GM12878 (cell line): Measurements from ENCODE around the gene ADCK1. TPM values are rescaled to one million over a fixed set of nuclear protein-coding genes. Genes with fewer than 3 reads are reported as not detected.

Experiments used
- ATAC-seq: fragments of 200-7000 bp; cut with Tn5 transposase; 3 replicates; pipeline ENCODE4 v1.9.1; 2020; ENCODE audit warnings: mild to moderate bottlenecking, moderate library complexity
- BruUV-seq: library from RNA; stranded (reverse); fragments of 400-500 nt; replicated peaks from 2 replicates; lab custom pipeline; 2021; lab: Mats Ljungman, UMichigan
- CTCF ChIA-PET: fragments of 300-600 bp; sonication (Branson Sonifier 250); formaldehyde crosslinking; extraction: SDS; loops from one replicate; lab custom pipeline; 2021; ENCODE audit warnings: inconsistent platforms; lab: Yijun Ruan, JAX
- POLR2A ChIA-PET: fragments of 350-600 bp; formaldehyde crosslinking; extraction: SDS; loops from one replicate; lab custom pipeline; 2021; ENCODE audit warnings: inconsistent platforms; lab: Charles Lee
- RAD21 ChIA-PET: fragments of 300-600 bp; sonication (Branson Sonifier 250); formaldehyde crosslinking; loops from one replicate; lab custom pipeline; 2023; ENCODE audit warnings: antibody characterized with exemption; ENCODE audit not compliant: unreplicated experiment; lab: Charles Lee
- SMC1A ChIA-PET: fragments of 300-600 bp; sonication (Branson Sonifier 250); formaldehyde crosslinking; loops from one replicate; lab custom pipeline; 2023; ENCODE audit not compliant: unreplicated experiment, uncharacterized antibody; lab: Charles Lee
- DNase-seq: peaks from one replicate; pipeline ENCODE4 v3.0.0-alpha.2; 2011; ENCODE audit warnings: low read depth, low spot score
- FAIRE-seq: peaks from 3 replicates; lab custom pipeline; 2011; peaks lifted over from hg19 to GRCh38; lab: Jason Lieb, UNC
- H2AFZ ChIP-seq: 2 replicates; pipeline ENCODE4 v1.6.0; 2011; ENCODE audit warnings: low read depth, low read length, control low read depth; ENCODE audit not compliant: control insufficient read depth
- H3K27ac ChIP-seq: 2 replicates; pipeline ENCODE4 v1.5.1; 2011; ENCODE audit warnings: control low read depth; ENCODE audit not compliant: control insufficient read depth, insufficient read depth
- H3K27me3 ChIP-seq, 2 experiments: replicated peaks in 1 of 2; 2 replicates each; pipeline versions ENCODE4 v1.6.0 to v1.6.1; 2011; ENCODE audit warnings: low read length in 1 of 2; ENCODE audit not compliant: control insufficient read depth in 2 of 2, insufficient read depth in 2 of 2
- H3K36me3 ChIP-seq, 2 experiments: 2 replicates each; pipeline ENCODE4 v1.5.1; 2011; ENCODE audit warnings: low read length in 1 of 2; ENCODE audit not compliant: control insufficient read depth in 2 of 2, insufficient read depth in 2 of 2
- H3K4me1 ChIP-seq: 2 replicates; pipeline ENCODE4 v1.6.1; 2011; ENCODE audit warnings: mild to moderate bottlenecking, low read length, moderate library complexity, mixed read lengths; ENCODE audit not compliant: control insufficient read depth, insufficient read depth
- H3K4me2 ChIP-seq: 2 replicates; pipeline ENCODE4 v1.6.0; 2011; ENCODE audit warnings: control low read depth; ENCODE audit not compliant: control insufficient read depth, insufficient read depth
- H3K4me3 ChIP-seq: fragments of 200-600 bp; sonication (generic); 2 replicates; pipeline ENCODE4 v1.5.1; 2016
- H3K79me2 ChIP-seq: 2 replicates; pipeline ENCODE4 v1.6.0; 2011; ENCODE audit warnings: low read length; ENCODE audit not compliant: control insufficient read depth, insufficient read depth
- H3K9ac ChIP-seq: 2 replicates; pipeline ENCODE4 v1.8.0; 2011; ENCODE audit warnings: low read length, control low read depth, mixed read lengths; ENCODE audit not compliant: control insufficient read depth, insufficient read depth
- H3K9me3 ChIP-seq: replicated peaks from 3 replicates; pipeline ENCODE4 v1.5.1; 2011; ENCODE audit warnings: mild to moderate bottlenecking, low read length; ENCODE audit not compliant: control insufficient read depth, insufficient read depth
- H4K20me1 ChIP-seq: 2 replicates; pipeline ENCODE4 v1.6.0; 2011; ENCODE audit not compliant: control insufficient read depth, insufficient read depth
- BHLHE40 ChIP-seq, 2 experiments: fragments of 450-650 bp in 1 of 2; IDR thresholded peaks; 2 replicates each; pipeline ENCODE4 v1.6.1; 2011 to 2017; ENCODE audit warnings: low read depth in 2 of 2, borderline replicate concordance in 1 of 2, improper control_type of control experiment in 1 of 2, low read length in 1 of 2, mild to moderate bottlenecking in 1 of 2
- CBX5 ChIP-seq: sonication (generic); IDR thresholded peaks from 2 replicates; pipeline ENCODE4 v1.6.1; 2016; ENCODE audit warnings: low read depth, moderate library complexity, mild to moderate bottlenecking, inconsistent platforms
- FOS ChIP-seq: IDR thresholded peaks from 3 replicates; pipeline ENCODE4 v1.6.1; 2011; ENCODE audit warnings: borderline replicate concordance; ENCODE audit not compliant: insufficient read length; ENCODE audit errors: extremely low read depth
- FOXK2 ChIP-seq: fragments of 450-650 bp; IDR thresholded peaks from 2 replicates; pipeline ENCODE4 v1.6.1; 2017; ENCODE audit warnings: mild to moderate bottlenecking, moderate library complexity
- GABPA ChIP-seq: IDR thresholded peaks from 2 replicates; pipeline ENCODE4 v1.6.1; 2014; ENCODE audit warnings: antibody characterized with exemption, low read depth, mild to moderate bottlenecking, inconsistent platforms
- GATAD2B ChIP-seq: fragments of 450-650 bp; conservative IDR thresholded peaks from 2 replicates; pipeline ENCODE4 v1.6.1; 2017; ENCODE audit warnings: low read depth, mild to moderate bottlenecking, moderate library complexity
- HDAC6 ChIP-seq: fragments of 200-600 bp; sonication (generic); IDR thresholded peaks from one replicate; pipeline ENCODE4 v1.8.0; 2017; ENCODE audit warnings: antibody characterized with exemption; ENCODE audit not compliant: unreplicated experiment
- IRF4 ChIP-seq: IDR thresholded peaks from 2 replicates; pipeline ENCODE4 v1.6.1; 2011; ENCODE audit warnings: low read depth, low read length
- MEF2B ChIP-seq: fragments of 450-650 bp; IDR thresholded peaks from 2 replicates; pipeline ENCODE4 v1.6.1; 2018; ENCODE audit warnings: mild to moderate bottlenecking, moderate library complexity; ENCODE audit not compliant: partially characterized antibody, poor library complexity, severe bottlenecking
- NFIC ChIP-seq: IDR thresholded peaks from 2 replicates; pipeline ENCODE4 v1.6.1; 2012; ENCODE audit warnings: low read depth, mild to moderate bottlenecking, inconsistent platforms, low read length, moderate library complexity
- NFXL1 ChIP-seq: fragments of 450-650 bp; IDR thresholded peaks from 2 replicates; pipeline ENCODE4 v1.6.1; 2017; ENCODE audit warnings: antibody characterized with exemption, mild to moderate bottlenecking, borderline replicate concordance
- NFYB ChIP-seq: IDR thresholded peaks from 2 replicates; pipeline ENCODE4 v1.6.1; 2011; ENCODE audit warnings: low read depth, mild to moderate bottlenecking, low read length, improper control_type of control experiment, moderate library complexity; ENCODE audit not compliant: insufficient read depth
- SMARCA5 ChIP-seq: fragments of 450-650 bp; IDR thresholded peaks from 2 replicates; pipeline ENCODE4 v1.6.1; 2017; ENCODE audit warnings: mild to moderate bottlenecking
- ZBED1 ChIP-seq: IDR thresholded peaks from 2 replicates; pipeline ENCODE4 v1.6.1; 2016; ENCODE audit warnings: borderline replicate concordance
- WGBS: methylation state at CpG from one replicate; pipeline ENCODE4 v1.1.6; 2016; ENCODE audit warnings: low lambda C conversion rate; ENCODE audit not compliant: insufficient replicate concordance, insufficient coverage; ENCODE audit errors: missing lambda C conversion rate; 5-methylcytosine and 5-hydroxymethylcytosine counted together
- in situ Hi-C: fragments of 300-500 bp; cut with MboI; formaldehyde crosslinking; loops from 9 replicates; pipeline ENCODE4 v1.14.3; 2018; ENCODE audit warnings: mixed read lengths
- intact Hi-C: fragments of 100-400 bp; cut with micrococcal nuclease; formaldehyde crosslinking; loops from one replicate; pipeline ENCODE4 v1.14.2; 2022; ENCODE audit not compliant: unreplicated experiment
- polyA plus RNA-seq, 11 experiments: library from polyadenylated mRNA; depleted of rRNA in 4 of 11; unstranded in 6 of 11; stranded (reverse) in 5 of 11; fragments of >200 nt; fragmentation: Nextera tagmentation in 4 of 11; fragmentation: Illumina TruSeq in 1 of 11; extraction: Ambion mirVana in 4 of 11; extraction: Trizol in 1 of 11; gene quantifications; 1 replicate in 1 of 11; 2 replicates in 10 of 11; pipeline versions ENCODE4 v1.2.1 to v1.2.3, GENCODE V29; 2011 to 2016; ENCODE audit warnings: inconsistent platforms in 2 of 11, missing spikeins in 2 of 11, low read depth in 1 of 11
- total RNA-seq, 4 experiments: library from RNA; depleted of rRNA in 3 of 4; stranded (reverse); fragments of >200 nt in 3 of 4; fragmentation: Illumina TruSeq in 1 of 4; extraction: Trizol in 1 of 4; gene quantifications; 2 replicates each; pipeline versions ENCODE4 v1.2.1 to v1.2.3, GENCODE V29; 2013 to 2021
- TF ChIP-seq, protein P1 (sequence below): IDR thresholded peaks from 2 replicates; pipeline ENCODE4 v1.6.1; 2011; ENCODE audit warnings: low read depth, mild to moderate bottlenecking, low read length, moderate library complexity, borderline replicate concordance; ENCODE audit errors: extremely low read depth
- TF ChIP-seq, protein P2 (sequence below): fragments of 450-650 bp; IDR thresholded peaks from 2 replicates; pipeline ENCODE4 v1.6.1; 2017; ENCODE audit warnings: mild to moderate bottlenecking

The ADCK1 gene
- total and polyA plus RNA-seq, 10 of the 15 experiments (the other 5 are each of a cell fraction or from before 2014, with no cell fraction given), result 3.3 to 8.5 (median 5.1) TPM

DNA sequence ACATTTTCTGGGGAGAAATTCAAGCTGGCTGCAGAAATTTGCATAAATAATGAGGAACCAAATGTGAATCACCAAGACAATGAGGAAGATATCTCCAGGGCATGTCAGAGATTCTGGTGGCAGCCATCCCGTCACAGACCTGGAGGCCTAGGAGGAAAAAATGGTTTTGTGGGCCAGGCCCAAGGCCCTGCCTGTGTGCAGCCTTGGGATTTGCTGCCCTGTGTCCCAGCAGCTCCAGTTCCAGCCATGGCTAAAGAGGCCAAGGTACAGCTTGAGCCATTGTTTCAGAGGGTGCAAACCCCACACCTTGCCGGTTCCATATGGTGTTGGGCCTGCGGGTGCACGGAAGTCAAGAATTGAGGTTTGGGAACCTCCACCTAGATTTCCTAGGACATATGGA, 147.5 kb downstream of the ADCK1 start:
- no peaks in the 10 kb centered on the region; the same call in 2 of the 3 replicates for H3K9me3 ChIP-seq
- SMC1A ChIA-PET, result no interaction called here
- FAIRE-seq, result no peak
- no peaks in the 10 kb centered on the region for H3K27me3 ChIP-seq
- no peaks in the 10 kb centered on the region for H3K4me1 ChIP-seq
- CTCF ChIA-PET, result no interaction called here
- 73% methylated on average over 4 of the region's 4 CpGs for WGBS
- no peaks in the 10 kb centered on the region for H4K20me1 ChIP-seq
- ATAC-seq, result no peak
- DNase-seq, result no peak
- intact Hi-C loops, result no loop called here
- RAD21 ChIA-PET, result no interaction called here
- H2AFZ ChIP-seq, result no peak overlapping the region
- no peaks in the 10 kb centered on the region for H3K79me2 ChIP-seq
- POLR2A ChIA-PET, result no interaction called here
- in situ Hi-C loops, result no loop called here
- H3K9ac ChIP-seq, result no peak overlapping the region
- TF ChIP-seq FOS (no peak), FOXK2 (no peak)
- TF ChIP-seq, protein P1, sequence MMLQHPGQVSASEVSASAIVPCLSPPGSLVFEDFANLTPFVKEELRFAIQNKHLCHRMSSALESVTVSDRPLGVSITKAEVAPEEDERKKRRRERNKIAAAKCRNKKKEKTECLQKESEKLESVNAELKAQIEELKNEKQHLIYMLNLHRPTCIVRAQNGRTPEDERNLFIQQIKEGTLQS, result no peak
- no peak overlapping the region for H3K4me3 ChIP-seq
- no peak overlapping the region for H3K4me2 ChIP-seq
- H3K36me3 ChIP-seq, result no peaks in the 10 kb centered on the region
- BruUV-seq, result no TSS peak
- H3K27ac ChIP-seq, result no peak overlapping the region

DNA sequence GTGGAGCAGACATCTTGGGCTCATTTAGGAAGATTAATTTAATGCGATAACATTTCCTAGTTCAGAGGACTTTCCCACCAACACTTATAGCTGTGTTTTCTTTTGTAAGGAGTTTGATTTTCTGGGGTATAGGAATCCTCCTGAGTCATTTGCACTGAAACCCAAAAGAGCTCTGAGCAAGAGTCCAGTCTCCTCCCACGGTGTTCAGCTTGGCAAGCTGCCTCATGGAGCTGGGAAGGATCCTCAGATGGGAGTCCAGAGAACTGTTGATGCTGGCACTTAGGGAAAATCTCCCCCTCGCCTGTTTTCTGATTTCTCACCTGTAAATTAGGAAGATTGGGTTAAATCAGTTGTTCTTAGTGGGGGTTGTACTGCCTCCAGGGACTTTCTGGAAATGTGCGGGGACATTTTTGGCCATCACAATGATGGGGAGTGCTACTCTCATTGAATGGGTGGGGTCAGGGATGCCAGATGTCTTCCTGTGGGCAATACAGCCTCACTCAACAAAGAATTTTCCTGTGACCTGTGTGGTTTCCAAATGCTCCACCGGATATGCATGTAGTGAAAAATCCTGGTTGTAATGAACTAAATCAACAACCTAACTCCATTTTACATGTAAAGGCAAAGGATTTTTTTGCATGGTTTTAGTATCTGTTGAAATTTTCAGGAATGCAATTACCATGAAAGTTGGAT, 150.6 kb downstream of the ADCK1 start:
- DNase-seq (no peak), FAIRE-seq (no peak)
- no peak overlapping the region for H2AFZ ChIP-seq
- in situ Hi-C loops, result no loop called here
- H3K4me1 ChIP-seq, result no peaks in the 10 kb centered on the region
- POLR2A ChIA-PET, result no interaction called here
- no peak overlapping the region for H3K9ac ChIP-seq
- H3K27ac ChIP-seq, result no peak overlapping the region
- TF ChIP-seq IRF4, result no peak
- no peak for TF ChIP-seq NFIC
- no peak for TF ChIP-seq NFYB
- TF ChIP-seq ZBED1, result no peak
- no peak for TF ChIP-seq NFXL1
- no peak for TF ChIP-seq GABPA
- TF ChIP-seq CBX5, result no peak
- no peak for TF ChIP-seq HDAC6
- no peak for TF ChIP-seq GATAD2B
- no peak for TF ChIP-seq SMARCA5
- no peak for TF ChIP-seq BHLHE40 (IDR thresholded peaks at IDR 0.05; ENCODE audit: borderline replicate concordance in 1 of 2, low read depth in 2 of 2, low read length in 1 of 2)
- TF ChIP-seq FOXK2, result no peak
- TF ChIP-seq MEF2B, result no peak
- TF ChIP-seq, protein P2, sequence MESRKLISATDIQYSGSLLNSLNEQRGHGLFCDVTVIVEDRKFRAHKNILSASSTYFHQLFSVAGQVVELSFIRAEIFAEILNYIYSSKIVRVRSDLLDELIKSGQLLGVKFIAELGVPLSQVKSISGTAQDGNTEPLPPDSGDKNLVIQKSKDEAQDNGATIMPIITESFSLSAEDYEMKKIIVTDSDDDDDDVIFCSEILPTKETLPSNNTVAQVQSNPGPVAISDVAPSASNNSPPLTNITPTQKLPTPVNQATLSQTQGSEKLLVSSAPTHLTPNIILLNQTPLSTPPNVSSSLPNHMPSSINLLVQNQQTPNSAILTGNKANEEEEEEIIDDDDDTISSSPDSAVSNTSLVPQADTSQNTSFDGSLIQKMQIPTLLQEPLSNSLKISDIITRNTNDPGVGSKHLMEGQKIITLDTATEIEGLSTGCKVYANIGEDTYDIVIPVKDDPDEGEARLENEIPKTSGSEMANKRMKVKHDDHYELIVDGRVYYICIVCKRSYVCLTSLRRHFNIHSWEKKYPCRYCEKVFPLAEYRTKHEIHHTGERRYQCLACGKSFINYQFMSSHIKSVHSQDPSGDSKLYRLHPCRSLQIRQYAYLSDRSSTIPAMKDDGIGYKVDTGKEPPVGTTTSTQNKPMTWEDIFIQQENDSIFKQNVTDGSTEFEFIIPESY, result no peak
- TF ChIP-seq, all 136 proteins: peak for 0
- BruUV-seq, result no TSS peak
- H3K4me2 ChIP-seq, result no peak overlapping the region
- H4K20me1 ChIP-seq, result no peaks in the 10 kb centered on the region
- CTCF ChIA-PET, result interaction anchor here (0.6 kb wide), 1 partner anchor 36 kb away, joined by 3 read pairs; no protein-coding TSS in a partner anchor
- SMC1A ChIA-PET, result no interaction called here
- no peak for ATAC-seq
- RAD21 ChIA-PET, result no interaction called here
- no peaks in the 10 kb centered on the region for H3K36me3 ChIP-seq
- H3K27me3 ChIP-seq, result no peaks in the 10 kb centered on the region
- intact Hi-C loops, result no loop called here
- H3K9me3 ChIP-seq, result no peaks in the 10 kb centered on the region; the same call in 2 of the 3 replicates
- H3K4me3 ChIP-seq, result no peak overlapping the region
- WGBS, result 27% methylated on average over 5 of the region's 5 CpGs
- no peaks in the 10 kb centered on the region for H3K79me2 ChIP-seq
